ENCODE results near the gene C2CD2L.

C2CD2L gene

GRCh38 chr11:119087747-119088241 lies 19.4 kb upstream of the C2CD2L start:
- no peak for DNase-seq (ENCODE audit: low spot score)
- ChIA-PET CTCF (no interaction called here), POLR2A (ENCODE audit: low non-redundant PET) (no interaction called here)
- no peak for TF ChIP-seq CTCF (conservative IDR thresholded peaks at IDR 0.05; ENCODE audit: low read depth)
- peak overlapping the region; percentile 70 for H3K27ac ChIP-seq

- no peak for TF ChIP-seq CTCF (conservative IDR thresholded peaks at IDR 0.05; ENCODE audit: low read depth)
- CTCF ChIA-PET = no interaction called here
- H3K27ac ChIP-seq = peak overlapping the region; percentile 70
- no peak for DNase-seq (ENCODE audit: low spot score)
- POLR2A ChIA-PET (ENCODE audit: low non-redundant PET) = no interaction called here
These were observed 18.7 kb upstream of the C2CD2L start for GRCh38 chr11:119088406-119088805.

- ChIA-PET POLR2A (ENCODE audit: low non-redundant PET) (no interaction called here), CTCF (no interaction called here)
- TF ChIP-seq CTCF (conservative IDR thresholded peaks at IDR 0.05; ENCODE audit: low read depth) = no peak
- DNase-seq (ENCODE audit: low spot score) = no peak
- peak overlapping the region; percentile 73 for H3K27ac ChIP-seq
These were observed 17.8 kb upstream of the C2CD2L start for GRCh38 chr11:119089319-119089718.

- ChIA-PET POLR2A (ENCODE audit: low non-redundant PET) (no interaction called here), CTCF (interaction anchor here (0.7 kb wide), 1 partner anchor 31 kb away, joined by 3 read pairs; no protein-coding TSS in a partner anchor)
- peak overlapping the region; percentile 73 for H3K27ac ChIP-seq
- no peak for DNase-seq (ENCODE audit: low spot score)
- TF ChIP-seq CTCF (conservative IDR thresholded peaks at IDR 0.05; ENCODE audit: low read depth) = no peak
These were observed 16.0 kb upstream of the C2CD2L start for GRCh38 chr11:119091178-119091577.

- no peak for DNase-seq (ENCODE audit: low spot score)
- POLR2A ChIA-PET (ENCODE audit: low non-redundant PET) = no interaction called here
- H3K27ac ChIP-seq = peak overlapping the region; percentile 89
- no peak for TF ChIP-seq CTCF (conservative IDR thresholded peaks at IDR 0.05; ENCODE audit: low read depth)
- CTCF ChIA-PET = interaction anchor here (0.7 kb wide), 1 partner anchor 30 kb away, joined by 3 read pairs; no protein-coding TSS in a partner anchor
These were observed 14.9 kb upstream of the C2CD2L start for GRCh38 chr11:119091966-119092879.

GRCh38 chr11:119092880-119093842 lies 14.0 kb upstream of the C2CD2L start:
- H3K27ac ChIP-seq = peak overlapping the region; percentile 89
- no peak for DNase-seq (ENCODE audit: low spot score)
- ChIA-PET CTCF (interaction anchor here (0.7 kb wide), 1 partner anchor 8 kb away, joined by 4 read pairs; no protein-coding TSS in a partner anchor), POLR2A (ENCODE audit: low non-redundant PET) (no interaction called here)
- no peak for TF ChIP-seq CTCF (conservative IDR thresholded peaks at IDR 0.05; ENCODE audit: low read depth)

Measured in RWPE1 (cell line).